ENCODE measurements around the gene ZNF500.

The ZNF500 gene

DNA sequence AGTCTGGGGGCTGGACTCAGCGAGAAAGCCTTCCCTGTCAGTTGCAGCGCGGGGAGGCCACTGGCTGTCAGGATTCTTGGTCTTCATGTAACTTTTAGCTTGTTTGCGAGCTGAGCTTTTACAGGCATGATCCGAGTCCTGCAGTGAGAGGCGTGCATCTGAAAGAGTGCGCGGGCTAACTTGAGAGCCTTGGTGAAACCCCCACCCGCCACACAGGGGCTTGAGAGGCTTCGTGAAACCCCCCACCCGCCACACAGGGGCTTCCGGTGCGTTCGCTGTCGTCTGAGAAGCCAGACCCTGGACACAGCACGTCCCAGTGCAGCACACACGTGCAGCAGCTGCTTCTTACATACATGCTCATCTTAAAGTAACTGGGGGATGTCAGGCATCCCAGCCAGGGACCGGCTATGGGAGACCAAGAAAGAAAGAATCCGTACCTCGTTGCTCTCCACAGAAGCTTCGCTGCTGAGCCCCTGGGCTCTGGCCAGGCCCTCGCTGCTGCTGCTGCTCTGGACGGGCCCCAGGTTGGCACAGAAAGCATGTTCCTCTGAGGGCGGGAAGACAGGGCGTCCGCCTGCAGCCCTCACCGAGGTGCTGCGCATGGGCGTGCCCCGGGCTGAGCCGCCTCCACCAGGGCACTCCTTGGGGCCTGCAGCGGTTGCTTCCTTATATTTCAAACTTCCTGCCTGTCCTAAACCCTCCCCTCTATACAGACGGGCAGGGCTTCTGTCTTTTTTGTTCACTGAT is 65.8 kb downstream of the ZNF500 start:
- DNase-seq: peak; percentile 44

DNA sequence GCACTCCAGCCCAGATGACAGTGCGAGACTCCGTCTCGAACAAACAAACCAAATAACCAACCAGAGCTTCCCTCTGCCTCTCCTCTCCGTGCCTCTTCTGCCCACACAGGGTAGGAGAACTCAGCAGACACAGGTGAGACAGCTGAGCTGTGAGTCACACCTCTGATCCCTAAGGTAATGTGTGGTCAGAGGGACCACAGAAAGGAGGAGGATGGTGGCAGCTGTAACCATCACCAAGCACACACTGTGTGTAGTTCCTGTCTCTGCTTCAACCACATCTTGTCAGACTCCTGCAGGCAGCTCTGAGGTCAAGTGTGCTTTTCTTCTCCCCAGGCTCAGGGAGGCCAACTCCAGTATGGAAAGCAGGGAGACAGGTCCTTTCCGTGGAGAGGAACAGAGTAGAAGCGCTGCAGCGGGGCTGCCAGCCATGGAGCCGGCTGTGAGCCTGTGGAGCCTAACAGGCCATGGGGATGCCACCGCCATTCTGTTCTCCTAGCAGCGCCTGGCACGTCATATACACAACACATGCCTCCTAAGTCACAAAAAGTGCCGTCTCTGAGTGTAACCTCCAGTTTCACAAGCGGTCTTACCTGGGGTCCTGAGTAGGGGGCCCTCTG is 66.5 kb downstream of the ZNF500 start:
- peak; percentile 42 for DNase-seq

DNA sequence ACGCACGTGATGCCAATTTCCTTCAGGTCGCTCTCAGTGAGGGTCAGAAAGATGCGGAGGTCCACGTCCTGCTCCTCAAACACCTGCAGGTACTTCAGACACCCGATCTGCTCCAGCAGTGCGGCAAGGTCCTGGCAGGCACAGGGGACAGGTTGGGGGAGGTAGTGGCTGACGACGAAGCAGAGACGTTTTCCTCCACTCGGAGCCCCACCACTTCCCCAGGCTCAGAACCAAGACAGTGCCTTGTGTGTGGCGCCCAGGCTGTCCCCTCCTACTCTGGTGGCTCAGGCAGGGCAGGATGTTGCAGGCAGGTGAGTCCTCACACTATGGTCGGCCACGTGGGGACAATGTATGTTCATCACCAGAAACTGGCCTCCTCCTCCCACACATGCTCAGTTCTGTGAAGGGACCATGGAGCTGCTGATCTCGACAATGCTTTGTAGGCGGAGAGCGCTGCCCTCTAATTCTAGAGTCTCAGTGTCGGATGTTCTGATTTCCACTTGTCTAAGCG is 67.9 kb downstream of the ZNF500 start:
- peak; percentile 45 for DNase-seq

DNA sequence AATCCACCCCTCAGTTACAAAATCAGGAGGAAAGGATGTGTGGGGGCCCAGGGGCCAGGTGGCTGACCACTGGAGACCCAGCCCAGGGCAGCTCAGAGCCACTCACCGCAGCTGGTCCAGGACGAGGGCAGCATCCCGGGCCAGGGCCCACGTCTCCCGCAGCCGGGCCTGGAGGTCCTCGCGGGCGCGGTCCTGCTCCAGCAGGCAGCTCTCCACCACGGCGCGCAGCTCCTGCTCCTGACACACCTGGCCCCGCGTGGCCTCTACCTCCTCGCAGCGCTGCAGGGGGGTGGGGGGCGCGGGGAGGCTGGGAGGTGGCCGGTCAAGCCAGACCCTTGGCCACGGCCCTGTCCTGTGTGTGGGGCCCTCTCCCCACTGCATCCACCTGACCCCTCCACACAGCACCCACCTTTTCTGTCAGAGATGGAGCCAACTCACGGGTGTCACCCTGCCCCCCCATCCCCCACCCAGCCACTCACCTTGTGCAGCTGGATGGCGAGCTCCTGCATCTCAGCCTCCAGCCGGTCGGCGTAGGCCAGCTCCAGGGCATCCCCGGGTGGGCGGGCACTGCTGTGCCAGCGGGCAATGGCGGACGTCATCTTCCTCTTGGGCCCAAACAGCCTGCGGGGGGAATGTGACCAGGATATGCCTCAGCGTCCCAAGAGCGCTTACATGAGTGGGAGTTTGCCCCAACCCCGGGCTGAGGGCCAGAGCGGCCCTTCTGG is 68.5 kb downstream of the ZNF500 start:
- DNase-seq: peak; percentile 51
